Measurements from ENCODE around the gene PI4KA.
A peak's percentile ranks its signal among the peaks of the same experiment; 100 is the strongest.
"Not testable (repeated sequence)": the region's sequence is repeated elsewhere in the genome, so short reads cannot be mapped to it uniquely, and the experiment has no call there.

The PI4KA gene

DNA sequence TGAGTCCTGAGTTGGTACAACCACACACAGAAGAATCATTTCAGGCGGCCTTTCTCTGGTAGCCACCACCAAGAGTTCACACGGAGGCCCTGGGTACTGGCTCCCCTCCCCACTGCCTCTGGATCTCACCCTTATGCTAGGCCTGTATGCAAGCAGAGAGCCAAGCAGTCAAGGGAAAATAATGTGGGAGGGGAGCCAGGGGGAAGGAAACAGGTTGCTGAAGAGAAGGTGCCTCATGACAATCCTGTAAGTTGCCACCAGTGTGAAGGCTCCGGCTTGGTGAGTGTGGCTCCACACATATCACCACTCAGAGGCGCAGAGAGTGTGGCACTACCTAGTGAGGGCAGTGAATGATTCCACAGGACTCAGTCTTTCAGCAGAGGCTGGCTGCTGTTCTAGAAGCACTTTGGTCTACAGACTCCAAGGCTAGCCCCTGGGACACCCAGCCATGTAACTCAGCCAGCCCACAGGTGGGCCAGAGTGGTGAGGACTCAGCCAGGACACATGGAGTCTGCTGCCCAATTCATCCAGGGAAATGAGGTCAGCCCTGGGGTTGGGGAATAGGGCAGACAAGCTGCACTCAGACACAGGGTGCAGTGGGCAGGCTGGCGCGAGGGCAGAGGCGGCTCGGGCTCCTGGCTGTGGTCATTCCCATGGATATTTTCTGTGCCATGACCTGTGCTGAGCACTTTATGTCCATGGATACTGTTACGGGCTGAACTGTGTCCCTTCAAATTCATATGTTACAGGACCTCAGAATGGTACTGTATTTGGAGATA is 133.7 kb downstream of the PI4KA start:
- Mint-ChIP-seq H3K36me3 (ENCODE audit: insufficient read depth) (peaks cover 34% of the 10 kb centered on the region), H3K27ac (no peak overlapping the region), H3K4me1 (ENCODE audit: low read depth in 2 of 2) (no peaks in the 10 kb centered on the region), H3K9me3 (no peaks in the 10 kb centered on the region), H3K4me3 (no peak overlapping the region), H3K27me3 (no peaks in the 10 kb centered on the region)
- DNase-seq (no peak), ATAC-seq (replicated peaks) (no peak)

DNA sequence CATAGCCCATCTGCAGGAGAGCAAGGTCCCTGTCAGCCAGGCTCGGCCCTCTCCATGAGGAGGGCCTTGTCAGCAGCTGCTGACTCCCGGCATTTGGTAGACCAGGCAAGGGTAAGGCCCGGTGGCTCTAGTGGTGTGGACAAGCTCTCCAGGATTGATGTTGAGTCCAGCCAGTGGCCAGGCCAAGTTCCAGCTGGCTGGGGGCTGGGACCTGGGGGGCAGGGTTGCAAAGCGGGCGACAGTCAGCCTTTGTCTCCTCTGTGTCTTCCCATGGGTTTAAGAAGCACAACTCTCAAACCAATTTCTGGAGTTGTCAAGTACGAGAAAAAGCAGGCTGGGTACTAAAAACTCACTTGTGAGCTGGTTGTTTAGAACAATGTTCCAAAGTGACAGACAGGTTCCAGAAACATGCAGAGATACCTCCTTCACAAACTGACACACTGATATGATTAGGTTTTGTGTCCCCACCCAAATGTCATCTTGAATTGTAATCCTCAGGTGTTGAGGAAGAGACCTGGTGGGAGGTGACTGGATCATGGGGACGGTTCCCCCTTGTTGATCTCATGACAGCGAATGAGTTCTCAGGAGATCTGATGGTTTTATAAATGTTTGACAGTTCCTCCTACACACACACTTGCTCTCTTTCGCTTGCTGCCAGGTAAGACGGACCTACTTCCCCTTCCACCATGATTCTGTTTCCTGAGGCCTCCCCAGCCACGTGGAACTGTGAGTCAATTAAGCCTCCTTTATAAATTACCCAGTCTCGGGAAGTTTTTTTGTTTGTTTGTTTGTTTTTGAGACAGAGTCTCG is 137.0 kb downstream of the PI4KA start:
- Mint-ChIP-seq H3K4me1 (ENCODE audit: low read depth in 2 of 2) (no peaks in the 10 kb centered on the region), H3K9me3 (no peaks in the 10 kb centered on the region), H3K4me3 (no peak overlapping the region), H3K36me3 (ENCODE audit: insufficient read depth) (peaks cover 19% of the 10 kb centered on the region), H3K27ac (peak overlapping the region in 1 of 2 donors; percentile 47), H3K27me3 (no peaks in the 10 kb centered on the region)
- DNase-seq (no peak), ATAC-seq (replicated peaks) (no peak)

DNA sequence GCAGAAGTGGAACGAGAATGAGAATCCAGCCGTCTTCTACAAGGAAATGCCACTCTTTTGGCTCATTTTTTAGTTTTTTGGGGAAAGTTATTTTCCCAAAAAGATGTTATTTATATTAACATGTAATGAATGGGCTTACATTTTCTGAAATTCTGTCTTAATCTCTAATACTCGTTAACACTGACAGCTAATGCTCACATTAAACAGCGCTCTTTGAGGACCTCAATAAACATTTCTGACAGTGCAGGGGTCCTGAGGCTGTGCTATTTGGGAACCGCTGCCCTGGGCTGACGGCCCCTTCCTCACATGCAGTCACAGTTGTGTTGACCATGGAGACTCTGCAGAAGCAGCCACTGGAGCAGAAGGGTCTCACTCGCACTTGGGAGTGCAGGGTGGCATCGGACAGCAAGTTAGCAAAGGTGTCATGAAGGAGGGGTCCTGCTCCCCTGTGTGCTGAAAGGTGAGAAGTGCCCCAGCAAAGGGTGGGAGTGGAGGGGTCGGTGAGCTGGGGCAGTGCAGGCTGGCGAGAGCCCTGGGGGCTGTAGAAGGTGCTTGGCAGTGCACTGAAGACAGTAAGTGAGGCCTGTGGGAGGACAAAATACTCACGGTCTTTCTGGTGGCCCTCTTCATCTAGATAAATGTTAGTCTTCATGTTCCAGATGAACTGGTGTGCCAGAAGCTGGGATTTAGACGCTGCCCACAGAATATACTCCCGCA is 137.8 kb downstream of the PI4KA start:
- Mint-ChIP-seq H3K4me3 (no peak overlapping the region), H3K27ac (peak overlapping the region; percentile 38 to 47), H3K36me3 (ENCODE audit: insufficient read depth) (peaks cover 14% of the 10 kb centered on the region), H3K9me3 (no peaks in the 10 kb centered on the region), H3K27me3 (no peaks in the 10 kb centered on the region), H3K4me1 (ENCODE audit: low read depth in 2 of 2) (no peaks in the 10 kb centered on the region)
- ATAC-seq (replicated peaks) (no peak), DNase-seq (no peak)

DNA sequence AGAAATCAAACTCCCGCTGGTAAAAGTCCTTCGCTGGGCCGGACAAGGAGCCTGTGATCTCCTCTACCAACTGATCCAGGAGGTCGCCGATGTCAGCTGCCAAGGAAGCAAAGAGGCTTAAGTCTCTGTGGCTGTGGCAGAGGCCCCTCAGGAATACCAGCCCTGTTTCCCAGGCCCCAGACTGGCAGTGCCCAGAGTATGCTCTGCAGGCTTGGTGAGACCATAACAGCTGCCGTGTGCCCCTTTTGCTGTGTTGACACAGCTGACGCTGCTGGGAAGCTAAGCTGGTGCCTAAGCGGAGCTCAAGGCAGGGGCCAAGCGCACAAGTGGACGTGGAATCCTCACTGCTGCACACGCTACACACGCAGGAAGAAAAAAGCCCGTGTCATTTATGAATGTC is 139.9 kb downstream of the PI4KA start:
- not testable (repeated sequence) for H3K27me3 Mint-ChIP-seq; DNase-seq; ATAC-seq (replicated peaks); H3K4me3 Mint-ChIP-seq; H3K9me3 Mint-ChIP-seq; H3K27ac Mint-ChIP-seq; H3K4me1 Mint-ChIP-seq (ENCODE audit: low read depth in 2 of 2)
- H3K36me3 Mint-ChIP-seq (ENCODE audit: insufficient read depth), result peaks cover 13% of the 10 kb centered on the region

DNA sequence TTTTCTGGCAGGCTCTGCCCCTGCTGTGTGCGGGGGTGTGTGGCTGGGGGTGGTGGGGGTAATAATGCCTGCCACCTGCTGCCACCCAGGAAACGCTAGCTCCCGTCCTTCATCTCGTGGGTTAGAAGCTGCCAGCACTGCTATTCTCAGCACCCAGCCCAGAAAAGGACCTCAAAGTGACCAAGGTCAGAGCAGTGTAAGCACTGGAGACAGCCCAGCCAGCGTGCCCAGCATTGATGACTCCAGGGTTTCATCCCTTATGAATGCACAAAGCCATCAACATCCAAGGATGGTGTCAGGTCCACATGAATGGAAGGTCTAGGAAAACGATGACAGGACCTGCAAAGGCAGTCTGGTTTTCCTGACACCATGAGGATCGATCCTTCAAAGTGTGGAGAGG is 140.6 kb downstream of the PI4KA start:
- H3K27ac Mint-ChIP-seq; H3K9me3 Mint-ChIP-seq; H3K4me1 Mint-ChIP-seq (ENCODE audit: low read depth in 2 of 2); DNase-seq; H3K27me3 Mint-ChIP-seq; ATAC-seq (replicated peaks); H3K4me3 Mint-ChIP-seq: not testable (repeated sequence)
- peaks cover 13% of the 10 kb centered on the region for H3K36me3 Mint-ChIP-seq (ENCODE audit: insufficient read depth)

DNA sequence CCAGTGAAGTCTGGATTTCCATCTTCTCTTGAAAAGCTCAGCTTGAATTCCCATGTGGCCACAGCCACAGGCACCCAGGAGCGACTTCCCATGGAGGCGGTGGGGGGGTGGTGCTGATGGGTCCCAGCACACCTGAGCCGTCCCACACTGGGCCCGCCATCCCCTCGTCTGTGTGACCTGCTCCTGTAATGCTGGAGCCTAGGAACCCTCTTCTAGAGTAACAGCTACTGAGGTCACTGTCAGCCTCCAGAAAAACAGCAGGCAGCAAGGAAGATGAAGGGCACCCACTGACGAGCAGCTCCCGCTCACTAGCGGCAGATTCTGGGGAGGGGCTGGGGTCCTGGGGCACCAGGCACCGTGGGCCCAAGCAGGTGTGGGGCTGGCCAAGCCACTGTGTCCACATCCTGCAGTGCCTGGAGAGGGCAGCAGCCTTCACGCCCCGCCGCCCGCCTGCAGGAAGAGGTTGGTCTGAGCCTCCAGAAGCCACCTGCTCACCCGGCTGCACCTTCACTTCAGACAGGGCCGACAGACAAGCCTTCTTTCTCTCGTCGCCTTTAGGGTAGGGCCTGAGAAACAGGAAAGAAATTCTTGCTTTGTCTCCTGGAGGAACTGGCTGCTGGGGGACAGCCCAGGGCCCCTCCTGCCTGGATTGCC is 141.3 kb downstream of the PI4KA start:
- not testable (repeated sequence) for H3K27ac Mint-ChIP-seq; H3K27me3 Mint-ChIP-seq; H3K4me1 Mint-ChIP-seq (ENCODE audit: low read depth in 2 of 2); H3K4me3 Mint-ChIP-seq; H3K9me3 Mint-ChIP-seq; ATAC-seq (replicated peaks); DNase-seq
- peaks cover 11% of the 10 kb centered on the region for H3K36me3 Mint-ChIP-seq (ENCODE audit: insufficient read depth)

DNA sequence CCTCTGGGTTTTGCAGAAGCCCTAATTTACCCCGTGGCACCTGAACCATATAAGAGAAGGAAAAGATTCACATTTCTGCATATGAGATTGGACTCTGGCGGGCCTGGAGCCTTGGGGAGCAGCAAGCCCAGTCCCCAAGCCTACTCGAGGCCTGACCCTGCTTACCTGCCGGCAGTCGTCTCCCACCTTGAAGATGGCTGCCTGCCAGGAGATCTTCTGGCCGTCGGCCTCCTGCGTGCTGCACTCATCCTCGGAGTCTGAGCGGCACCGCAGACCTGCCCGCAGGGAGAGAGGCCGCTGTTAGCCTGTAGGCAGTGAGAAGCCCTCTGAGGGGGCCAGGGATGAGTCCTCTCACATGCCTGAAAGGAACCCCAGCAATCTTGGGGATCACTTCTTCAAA is 145.5 kb downstream of the PI4KA start:
- H3K9me3 Mint-ChIP-seq; DNase-seq; H3K27me3 Mint-ChIP-seq; ATAC-seq (replicated peaks); H3K4me1 Mint-ChIP-seq (ENCODE audit: low read depth in 2 of 2); H3K27ac Mint-ChIP-seq; H3K4me3 Mint-ChIP-seq: not testable (repeated sequence)
- peaks cover 27% of the 10 kb centered on the region for H3K36me3 Mint-ChIP-seq (ENCODE audit: insufficient read depth)

DNA sequence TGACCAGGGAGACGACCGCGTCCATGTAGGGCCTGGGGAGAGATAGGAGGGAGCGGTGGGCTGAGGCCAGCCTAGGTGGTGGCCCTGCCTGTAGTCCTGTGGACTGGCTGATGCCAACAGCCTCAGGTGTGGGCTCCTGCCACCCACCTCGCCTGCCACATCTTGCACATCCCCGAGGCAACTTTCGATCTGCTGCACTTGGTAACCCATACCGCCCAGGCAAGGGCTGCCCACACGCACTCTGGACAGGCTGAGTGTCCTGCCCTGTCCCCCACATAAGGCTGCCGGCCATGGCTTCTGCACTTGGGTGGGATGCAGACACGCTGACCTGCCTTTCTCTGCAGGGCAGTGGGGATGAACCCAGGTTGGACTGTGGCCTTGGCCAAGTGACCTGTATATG is 148.6 kb downstream of the PI4KA start:
- not testable (repeated sequence) for H3K27me3 Mint-ChIP-seq; H3K9me3 Mint-ChIP-seq; H3K4me1 Mint-ChIP-seq (ENCODE audit: low read depth in 2 of 2); H3K27ac Mint-ChIP-seq; H3K4me3 Mint-ChIP-seq; ATAC-seq (replicated peaks); DNase-seq
- H3K36me3 Mint-ChIP-seq (ENCODE audit: insufficient read depth), result peaks cover 19% of the 10 kb centered on the region

DNA sequence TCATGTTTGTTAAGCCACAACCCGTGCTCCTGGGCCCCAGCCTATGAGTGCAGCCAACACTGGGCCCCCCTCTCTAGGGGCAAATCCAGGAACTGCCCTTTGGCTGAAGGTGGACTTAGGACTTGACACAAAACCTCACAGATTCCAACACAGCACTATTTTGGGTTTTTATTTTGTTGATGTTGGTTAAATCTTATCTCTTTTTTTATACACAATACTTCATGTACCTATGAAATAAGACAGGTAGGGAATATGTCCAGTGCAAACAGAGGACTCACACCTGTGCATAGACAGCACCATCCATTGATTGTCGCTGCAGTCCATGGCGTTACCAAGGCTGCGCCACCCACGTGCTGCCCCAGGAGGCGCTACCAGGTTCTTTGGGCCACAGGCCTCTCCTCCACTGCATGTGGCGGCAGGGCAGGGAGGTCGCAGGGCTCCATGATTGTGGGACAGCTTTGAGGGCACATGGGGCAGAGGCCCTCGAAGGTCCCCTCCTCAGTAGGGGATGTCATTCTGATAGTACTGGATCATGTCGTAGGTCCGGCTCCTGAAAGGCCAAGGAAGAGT is 151.0 kb downstream of the PI4KA start:
- H3K4me3 Mint-ChIP-seq; H3K4me1 Mint-ChIP-seq (ENCODE audit: low read depth in 2 of 2); H3K27ac Mint-ChIP-seq; DNase-seq; H3K9me3 Mint-ChIP-seq; ATAC-seq (replicated peaks); H3K27me3 Mint-ChIP-seq: not testable (repeated sequence)
- peaks cover 25% of the 10 kb centered on the region for H3K36me3 Mint-ChIP-seq (ENCODE audit: insufficient read depth)

DNA sequence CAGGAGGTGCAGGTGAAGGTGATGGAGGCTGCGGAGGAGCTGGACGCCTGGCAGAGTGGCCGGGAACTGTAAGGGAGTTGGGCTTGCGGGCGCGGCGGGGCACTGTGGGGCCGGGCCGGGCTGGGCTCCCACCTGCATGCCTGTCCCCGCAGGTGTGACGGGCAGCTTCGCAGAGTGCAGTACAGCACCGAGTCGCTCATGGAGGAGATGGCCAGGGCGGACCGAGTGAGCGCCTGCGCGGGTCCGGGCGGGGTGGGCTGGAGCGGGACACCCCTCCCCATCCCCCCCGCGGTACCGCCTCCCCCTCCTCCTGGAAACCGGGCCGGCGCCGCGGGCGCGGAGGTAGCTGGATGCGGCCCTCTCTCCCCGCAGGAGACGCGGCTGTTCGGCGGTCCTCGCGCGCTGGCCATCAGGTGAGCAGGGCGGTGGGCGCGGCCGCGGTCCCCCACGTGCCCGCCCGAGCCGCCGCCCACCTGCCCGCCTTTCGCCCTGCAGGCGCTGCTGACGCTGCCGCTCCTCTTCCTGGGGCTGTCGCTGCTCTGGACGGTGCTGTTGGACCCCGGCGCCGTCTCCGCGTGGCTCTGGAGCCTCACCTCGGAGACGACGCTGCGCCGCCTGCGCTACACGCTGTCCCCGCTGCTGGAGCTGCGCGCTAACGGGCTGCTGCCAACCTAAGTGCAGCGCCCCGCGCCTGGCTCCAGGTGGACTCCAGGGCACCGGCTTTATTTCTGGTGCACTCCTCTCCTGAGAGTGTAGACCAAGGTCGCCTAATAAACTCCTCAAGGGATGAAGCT is 154.6 kb downstream of the PI4KA start:
- Mint-ChIP-seq H3K4me3 (peak overlapping the region; percentile 89 to 96), H3K36me3 (ENCODE audit: insufficient read depth) (peaks cover 17% of the 10 kb centered on the region)
- not testable (repeated sequence) for H3K27ac Mint-ChIP-seq; H3K4me1 Mint-ChIP-seq (ENCODE audit: low read depth in 2 of 2); H3K27me3 Mint-ChIP-seq; H3K9me3 Mint-ChIP-seq; ATAC-seq (replicated peaks)
- peak in 1 of 3 experiments; percentile 30 for DNase-seq

DNA sequence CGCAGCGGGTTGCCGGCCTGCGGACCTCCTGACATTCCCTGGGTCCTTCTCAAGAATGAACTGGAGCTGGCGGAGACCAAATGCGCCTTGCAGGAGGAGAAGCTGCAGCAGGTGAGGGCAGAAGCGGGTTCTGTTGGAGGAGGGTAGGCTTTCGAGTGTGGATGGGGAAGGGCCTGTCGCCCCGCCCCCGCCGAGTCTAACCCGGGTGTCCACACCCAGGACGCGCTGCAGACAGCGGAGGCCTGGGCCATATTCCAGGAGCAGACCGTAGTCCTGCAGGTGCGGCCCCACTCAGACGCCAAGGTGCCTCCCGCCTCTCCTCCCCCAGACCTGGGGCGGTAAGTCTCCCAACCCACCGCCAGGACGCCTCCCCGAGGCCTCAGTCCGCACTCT is 155.2 kb downstream of the PI4KA start:
- Mint-ChIP-seq H3K36me3 (ENCODE audit: insufficient read depth) (peaks cover 14% of the 10 kb centered on the region), H3K4me3 (peak overlapping the region; percentile 89 to 96), H3K27ac (peak overlapping the region in 1 of 2 donors; percentile 97)
- H3K27me3 Mint-ChIP-seq; H3K9me3 Mint-ChIP-seq; DNase-seq; H3K4me1 Mint-ChIP-seq (ENCODE audit: low read depth in 2 of 2): not testable (repeated sequence)
- peak; percentile 26 for ATAC-seq (replicated peaks)

DNA sequence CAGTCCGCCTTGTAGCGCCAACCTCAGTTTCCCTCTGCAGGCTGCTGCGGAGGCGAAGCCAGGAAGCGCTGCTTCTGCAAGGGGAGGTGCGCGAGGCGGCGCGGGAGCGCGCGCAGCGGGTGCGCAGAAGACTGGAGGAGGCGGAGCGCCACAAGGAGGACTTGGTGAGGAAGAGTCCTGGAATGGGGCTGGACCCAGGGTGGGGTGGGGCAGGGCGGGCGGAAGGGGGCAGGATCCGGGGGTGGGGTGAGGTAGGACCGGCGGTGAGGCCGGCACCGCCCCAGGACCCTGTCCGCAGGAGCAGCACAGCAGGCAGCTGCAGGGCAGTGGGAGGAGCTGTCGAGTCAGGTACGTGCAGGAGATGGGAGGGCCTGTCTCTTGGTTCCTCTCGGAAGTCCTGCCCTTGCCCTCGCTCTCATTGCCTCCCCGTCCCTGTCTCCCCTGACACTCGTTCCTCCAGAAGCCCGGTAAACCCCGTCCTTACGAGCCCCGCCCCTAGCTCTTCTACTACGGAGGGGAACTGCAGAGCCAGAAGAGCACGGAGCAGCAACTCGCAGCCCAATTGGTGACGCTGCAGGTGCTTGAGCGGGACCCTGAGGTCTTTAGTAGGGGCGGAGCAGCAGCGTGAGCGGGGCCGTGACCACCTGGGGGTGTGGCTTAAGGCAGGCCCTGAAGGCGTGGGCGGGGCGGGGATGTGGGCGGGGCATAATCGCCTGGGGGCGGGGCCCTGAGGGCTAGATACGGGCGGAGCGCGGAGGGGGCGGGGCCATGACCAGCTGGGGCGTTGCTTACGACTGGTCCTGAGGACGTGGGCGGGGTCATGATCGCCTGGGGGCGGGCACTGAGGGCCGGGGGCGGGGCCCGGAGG is 155.8 kb downstream of the PI4KA start:
- Mint-ChIP-seq H3K27ac (peak overlapping the region; percentile 83 to 97), H3K36me3 (ENCODE audit: insufficient read depth) (peaks cover 12% of the 10 kb centered on the region), H3K4me3 (peak overlapping the region; percentile 89 to 96)
- ATAC-seq (replicated peaks), result peak; percentile 77
- H3K9me3 Mint-ChIP-seq; H3K27me3 Mint-ChIP-seq; H3K4me1 Mint-ChIP-seq (ENCODE audit: low read depth in 2 of 2): not testable (repeated sequence)
- DNase-seq, result peak; percentile 93 to 96 (median 95)

Measured in effector memory CD8-positive, alpha-beta T cell (primary cell).